ENCODE results near the gene CYP4A22. TPM values are rescaled to one million over a fixed set of nuclear protein-coding genes. Genes with fewer than 3 reads are reported as not detected.

CYP4A22 gene
- total and polyA plus RNA-seq, 9 of the 15 experiments (the other 6 are each of a cell fraction or from before 2014, with no cell fraction given): 0.07 TPM; not detected in 8

DNA sequence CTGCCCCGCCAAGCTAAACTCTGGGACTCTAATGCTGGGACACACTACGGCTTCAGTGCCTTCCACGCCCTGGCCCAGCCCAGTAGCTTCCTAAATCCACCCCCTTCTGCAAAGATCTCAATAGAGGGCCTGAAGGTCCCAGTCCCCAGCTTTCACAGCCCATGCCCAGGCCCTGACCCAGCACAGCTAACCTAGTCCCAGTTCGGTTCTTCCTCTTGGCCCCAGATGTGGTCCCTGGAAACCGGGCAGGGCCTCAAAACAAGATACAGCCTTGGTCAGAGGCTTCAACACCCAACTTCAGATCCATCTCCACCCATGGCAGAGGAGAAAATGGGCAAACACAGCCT is 53.2 kb downstream of the CYP4A22 start:
- Histone ChIP-seq H3K4me1 (replicated peaks in 1 of 2; ENCODE audit: control insufficient read depth in 2 of 2, insufficient read depth in 2 of 2, low read length in 2 of 2) (peaks cover 49 to 69% of the 10 kb centered on the region in 2 experiments), H3K27me3 (ENCODE audit: control insufficient read depth in 2 of 2, insufficient read depth in 2 of 2, low read length in 2 of 2) (no peaks in the 10 kb centered on the region), H3K36me3 (ENCODE audit: control insufficient read depth, insufficient read depth, low read length) (no peaks in the 10 kb centered on the region), H4K20me1 (replicated peaks; ENCODE audit: control insufficient read depth, insufficient read depth, low read length) (no peaks in the 10 kb centered on the region), H3K4me2 (ENCODE audit: insufficient read depth, low read length) (no peak overlapping the region; the same call in 1 of the 2 replicates), H3K9ac (ENCODE audit: insufficient read depth in 1 of 2, low read depth in 2 of 2, low read length in 2 of 2) (peak overlapping the region; percentile 31 to 87; a peak in 3 of 4 replicates), H3K79me2 (ENCODE audit: control insufficient read depth, insufficient read depth, low read length) (no peaks in the 10 kb centered on the region), H3K9me3 (replicated peaks; ENCODE audit: control insufficient read depth, insufficient read depth, low read depth, low read length) (no peaks in the 10 kb centered on the region), H2AFZ (ENCODE audit: low read depth, low read length) (peak overlapping the region; percentile 69), H3K4me3 (no peak overlapping the region), H3K27ac (ENCODE audit: extremely low read depth, low read depth, low read length) (peak overlapping the region; percentile 15; the same call in 1 of the 3 replicates), H3K9me1 (ENCODE audit: control insufficient read depth, insufficient read depth, low read length) (no peaks in the 10 kb centered on the region)
- CTCF ChIA-PET (ENCODE audit: low intra/inter-chr PET ratio): interaction anchor here (0.6 kb wide), 1 partner anchor 68 kb away, joined by 6 read pairs; no protein-coding TSS in a partner anchor
- no peak for DNase-seq (ENCODE audit: extremely low read depth in 1 of 4, low spot score in 3 of 4)
- POLR2A ChIA-PET: interaction anchor here (0.7 to 1.7 kb wide), 11 partner anchors 9 to 247 kb away, joined by 3 to 15 read pairs (median 5); partner anchors contain the start of genes FOXD2 and STIL
- in situ Hi-C loops (cut with MboI) (loop anchor here (5.0 kb wide), 1 partner anchor 72 kb away; no protein-coding TSS in a partner anchor), intact Hi-C loops (cut with micrococcal nuclease) (no loop called here)
- BruUV-seq (replicated peaks): no TSS peak
- TF ChIP-seq, protein P1, sequence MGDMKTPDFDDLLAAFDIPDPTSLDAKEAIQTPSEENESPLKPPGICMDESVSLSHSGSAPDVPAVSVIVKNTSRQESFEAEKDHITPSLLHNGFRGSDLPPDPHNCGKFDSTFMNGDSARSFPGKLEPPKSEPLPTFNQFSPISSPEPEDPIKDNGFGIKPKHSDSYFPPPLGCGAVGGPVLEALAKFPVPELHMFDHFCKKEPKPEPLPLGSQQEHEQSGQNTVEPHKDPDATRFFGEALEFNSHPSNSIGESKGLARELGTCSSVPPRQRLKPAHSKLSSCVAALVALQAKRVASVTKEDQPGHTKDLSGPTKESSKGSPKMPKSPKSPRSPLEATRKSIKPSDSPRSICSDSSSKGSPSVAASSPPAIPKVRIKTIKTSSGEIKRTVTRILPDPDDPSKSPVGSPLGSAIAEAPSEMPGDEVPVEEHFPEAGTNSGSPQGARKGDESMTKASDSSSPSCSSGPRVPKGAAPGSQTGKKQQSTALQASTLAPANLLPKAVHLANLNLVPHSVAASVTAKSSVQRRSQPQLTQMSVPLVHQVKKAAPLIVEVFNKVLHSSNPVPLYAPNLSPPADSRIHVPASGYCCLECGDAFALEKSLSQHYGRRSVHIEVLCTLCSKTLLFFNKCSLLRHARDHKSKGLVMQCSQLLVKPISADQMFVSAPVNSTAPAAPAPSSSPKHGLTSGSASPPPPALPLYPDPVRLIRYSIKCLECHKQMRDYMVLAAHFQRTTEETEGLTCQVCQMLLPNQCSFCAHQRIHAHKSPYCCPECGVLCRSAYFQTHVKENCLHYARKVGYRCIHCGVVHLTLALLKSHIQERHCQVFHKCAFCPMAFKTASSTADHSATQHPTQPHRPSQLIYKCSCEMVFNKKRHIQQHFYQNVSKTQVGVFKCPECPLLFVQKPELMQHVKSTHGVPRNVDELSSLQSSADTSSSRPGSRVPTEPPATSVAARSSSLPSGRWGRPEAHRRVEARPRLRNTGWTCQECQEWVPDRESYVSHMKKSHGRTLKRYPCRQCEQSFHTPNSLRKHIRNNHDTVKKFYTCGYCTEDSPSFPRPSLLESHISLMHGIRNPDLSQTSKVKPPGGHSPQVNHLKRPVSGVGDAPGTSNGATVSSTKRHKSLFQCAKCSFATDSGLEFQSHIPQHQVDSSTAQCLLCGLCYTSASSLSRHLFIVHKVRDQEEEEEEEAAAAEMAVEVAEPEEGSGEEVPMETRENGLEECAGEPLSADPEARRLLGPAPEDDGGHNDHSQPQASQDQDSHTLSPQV (IDR thresholded peaks at IDR 0.05): peak; percentile 13; the same call in 1 of the 2 replicates
- TF ChIP-seq ZNF12 (CRISPR knock-in tag; IDR thresholded peaks at IDR 0.05) (0 out of 2 replicates have a peak, but pooled peaks have one; percentile 35), YBX1 (IDR thresholded peaks at IDR 0.05) (no peak)
- TF ChIP-seq, protein P2, sequence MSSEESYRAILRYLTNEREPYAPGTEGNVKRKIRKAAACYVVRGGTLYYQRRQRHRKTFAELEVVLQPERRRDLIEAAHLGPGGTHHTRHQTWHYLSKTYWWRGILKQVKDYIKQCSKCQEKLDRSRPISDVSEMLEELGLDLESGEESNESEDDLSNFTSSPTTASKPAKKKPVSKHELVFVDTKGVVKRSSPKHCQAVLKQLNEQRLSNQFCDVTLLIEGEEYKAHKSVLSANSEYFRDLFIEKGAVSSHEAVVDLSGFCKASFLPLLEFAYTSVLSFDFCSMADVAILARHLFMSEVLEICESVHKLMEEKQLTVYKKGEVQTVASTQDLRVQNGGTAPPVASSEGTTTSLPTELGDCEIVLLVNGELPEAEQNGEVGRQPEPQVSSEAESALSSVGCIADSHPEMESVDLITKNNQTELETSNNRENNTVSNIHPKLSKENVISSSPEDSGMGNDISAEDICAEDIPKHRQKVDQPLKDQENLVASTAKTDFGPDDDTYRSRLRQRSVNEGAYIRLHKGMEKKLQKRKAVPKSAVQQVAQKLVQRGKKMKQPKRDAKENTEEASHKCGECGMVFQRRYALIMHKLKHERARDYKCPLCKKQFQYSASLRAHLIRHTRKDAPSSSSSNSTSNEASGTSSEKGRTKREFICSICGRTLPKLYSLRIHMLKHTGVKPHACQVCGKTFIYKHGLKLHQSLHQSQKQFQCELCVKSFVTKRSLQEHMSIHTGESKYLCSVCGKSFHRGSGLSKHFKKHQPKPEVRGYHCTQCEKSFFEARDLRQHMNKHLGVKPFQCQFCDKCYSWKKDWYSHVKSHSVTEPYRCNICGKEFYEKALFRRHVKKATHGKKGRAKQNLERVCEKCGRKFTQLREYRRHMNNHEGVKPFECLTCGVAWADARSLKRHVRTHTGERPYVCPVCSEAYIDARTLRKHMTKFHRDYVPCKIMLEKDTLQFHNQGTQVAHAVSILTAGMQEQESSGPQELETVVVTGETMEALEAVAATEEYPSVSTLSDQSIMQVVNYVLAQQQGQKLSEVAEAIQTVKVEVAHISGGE (CRISPR knock-in tag; IDR thresholded peaks at IDR 0.05): 0 out of 6 replicates have a peak, but pooled peaks of 1 of the 3 experiments have one; percentile 56
- no peak for FAIRE-seq
- ATAC-seq: no peak
- WGBS (ENCODE audit: insufficient coverage, low coverage, missing lambda C conversion rate): 83% methylated on average over 5 of the region's 5 CpGs

Data from K562 (cell line).